ENCODE data around the gene ACTRT1.

The ACTRT1 gene

GRCh38 chrX:128052303-128052702 lies at the start of gene ACTRT1:
Gene ACTRT1 (minus strand): TSS chrX:128052403. CDS start chrX:128052206, 197 bp downstream.
- TF ChIP-seq GATA2 (IDR thresholded peaks at IDR 0.05; ENCODE audit: low read depth, low read length) (no peak), GATA3 (IDR thresholded peaks at IDR 0.05; ENCODE audit: low read depth, low read length) (no peak)

- TF ChIP-seq GATA2 (IDR thresholded peaks at IDR 0.05; ENCODE audit: low read depth, low read length) (no peak), GATA3 (IDR thresholded peaks at IDR 0.05; ENCODE audit: low read depth, low read length) (no peak)
Observed at GRCh38 chrX:128078545-128078944, 26.3 kb upstream of the ACTRT1 start.

- TF ChIP-seq GATA2 (IDR thresholded peaks at IDR 0.05; ENCODE audit: low read depth, low read length) (no peak), GATA3 (IDR thresholded peaks at IDR 0.05; ENCODE audit: low read depth, low read length) (no peak)
Observed at GRCh38 chrX:128057421-128057820, 5.2 kb upstream of the ACTRT1 start.

- no peak for TF ChIP-seq GATA3 (IDR thresholded peaks at IDR 0.05; ENCODE audit: low read depth, low read length)
- no peak for TF ChIP-seq GATA2 (IDR thresholded peaks at IDR 0.05; ENCODE audit: low read depth, low read length)
Observed at GRCh38 chrX:128051526-128051925, 677 bp downstream of the ACTRT1 start.

- TF ChIP-seq GATA2 (IDR thresholded peaks at IDR 0.05; ENCODE audit: low read depth, low read length) = no peak
- no peak for TF ChIP-seq GATA3 (IDR thresholded peaks at IDR 0.05; ENCODE audit: low read depth, low read length)
Observed at GRCh38 chrX:128035318-128035717, 16.9 kb downstream of the ACTRT1 start.

- TF ChIP-seq GATA2 (IDR thresholded peaks at IDR 0.05; ENCODE audit: low read depth, low read length) (no peak), GATA3 (IDR thresholded peaks at IDR 0.05; ENCODE audit: low read depth, low read length) (no peak)
Observed at GRCh38 chrX:128021566-128021965, 30.6 kb downstream of the ACTRT1 start.

- TF ChIP-seq GATA2 (IDR thresholded peaks at IDR 0.05; ENCODE audit: low read depth, low read length) = no peak
- no peak for TF ChIP-seq GATA3 (IDR thresholded peaks at IDR 0.05; ENCODE audit: low read depth, low read length)
Observed at GRCh38 chrX:128020701-128021100, 31.5 kb downstream of the ACTRT1 start.

- TF ChIP-seq GATA2 (IDR thresholded peaks at IDR 0.05; ENCODE audit: low read depth, low read length) = no peak
- no peak for TF ChIP-seq GATA3 (IDR thresholded peaks at IDR 0.05; ENCODE audit: low read depth, low read length)
Observed at GRCh38 chrX:128019218-128019617, 33.0 kb downstream of the ACTRT1 start.

- TF ChIP-seq GATA2 (IDR thresholded peaks at IDR 0.05; ENCODE audit: low read depth, low read length) = no peak
Observed at GRCh38 chrX:128012015-128012414, 40.2 kb downstream of the ACTRT1 start.

GRCh38 chrX:128007882-128008281 lies 44.3 kb downstream of the ACTRT1 start:
- TF ChIP-seq GATA2 (IDR thresholded peaks at IDR 0.05; ENCODE audit: low read depth, low read length) (no peak), GATA3 (IDR thresholded peaks at IDR 0.05; ENCODE audit: low read depth, low read length) (no peak)

Measured in SH-SY5Y (cell line).